NT2/D1 (cell line): ENCODE measurements around the gene TIPARP.

Experiments
- YY1 ChIP-seq: IDR thresholded peaks from 2 replicates; pipeline ENCODE4 v1.6.1; 2011; ENCODE audit not compliant: insufficient read length, insufficient read depth
- ZNF274 ChIP-seq: IDR thresholded peaks from 2 replicates; pipeline ENCODE4 v1.6.1; 2011; ENCODE audit warnings: mild to moderate bottlenecking, low read depth, low read length

DNA sequence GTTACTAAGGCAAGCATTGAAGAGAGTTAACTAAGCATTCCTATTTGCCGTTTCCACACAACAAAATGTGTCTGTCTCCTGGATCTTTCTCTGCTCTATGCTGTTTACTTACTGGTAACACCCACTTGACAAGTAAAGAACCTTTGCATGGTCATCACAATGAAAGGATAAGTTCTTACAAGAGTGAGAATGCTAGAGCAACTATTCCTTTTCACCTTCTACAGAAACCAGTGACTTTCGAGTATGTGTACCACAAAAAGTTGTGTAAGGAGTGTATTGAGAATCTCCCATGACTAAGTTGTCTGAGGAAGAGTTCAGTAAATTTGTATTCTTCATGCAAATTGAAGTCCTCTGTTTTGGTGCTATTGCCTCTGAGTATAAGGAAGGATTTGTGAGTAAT is 10.8 kb downstream of the TIPARP start:
- no peak for TF ChIP-seq ZNF274
- TF ChIP-seq YY1, result no peak
